GM18502 (cell line): ENCODE measurements around the gene ZFP36.
A peak's percentile ranks its signal among the peaks of the same experiment; 100 is the strongest.

Experiments
- ATAC-seq: cut with Tn5 transposase; IDR thresholded peaks from one replicate; pipeline ENCODE4 v1.9.1; 2021; ENCODE audit warnings: mild to moderate bottlenecking; ENCODE audit not compliant: unreplicated experiment, poor library complexity

The ZFP36 gene

DNA sequence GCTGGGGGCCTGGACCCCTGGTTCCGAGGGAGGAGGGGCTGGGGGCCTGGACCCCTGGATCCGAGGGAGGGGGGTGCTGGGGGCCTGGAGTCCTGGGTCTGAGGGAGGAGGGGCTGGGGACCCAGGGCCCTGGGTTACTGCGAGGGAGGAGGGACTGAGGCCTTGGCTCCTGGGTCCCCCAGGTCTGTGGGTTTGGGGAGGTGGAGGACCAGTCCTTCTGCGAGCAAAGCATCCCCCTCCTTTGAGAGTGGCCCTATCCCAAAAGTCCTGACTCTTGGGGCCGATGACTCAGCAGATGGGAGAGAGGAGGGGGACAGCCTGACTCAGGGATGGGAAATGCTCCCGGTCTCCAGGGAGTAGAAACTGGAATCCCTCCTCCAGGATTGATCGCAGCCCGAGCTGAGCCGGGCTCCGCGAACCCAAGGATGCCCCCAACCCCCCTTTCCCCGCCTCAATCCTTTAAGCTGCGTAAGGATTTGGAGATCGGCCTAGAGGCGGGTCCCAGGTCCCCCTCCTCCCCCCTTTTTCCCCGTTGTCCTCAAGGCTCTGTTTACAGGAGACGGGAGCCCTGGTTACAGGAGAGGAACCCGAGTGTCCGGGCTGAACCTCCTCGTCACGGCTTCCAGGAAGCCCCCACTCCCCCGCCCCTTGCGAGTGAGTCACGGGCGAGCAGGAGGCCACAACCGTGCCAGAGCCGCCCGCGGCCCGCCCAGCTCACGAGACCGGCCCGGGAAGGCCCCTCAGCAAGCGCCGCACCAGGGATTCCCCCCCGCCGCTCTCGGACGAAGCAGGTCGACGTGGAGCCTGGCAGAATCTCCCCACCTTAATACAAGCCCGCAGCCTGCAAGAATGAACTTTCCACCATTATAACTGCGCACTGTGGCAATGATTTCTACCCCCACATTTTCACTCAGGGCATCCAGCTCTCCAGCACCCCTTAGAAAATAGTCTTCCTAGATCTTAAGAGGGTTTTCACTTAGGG lies 3.0 kb upstream of the ZFP36 start:
- peak; percentile 28 for ATAC-seq

- no peak for ATAC-seq
These were observed 1.2 kb upstream of the ZFP36 start for GRCh38 chr19:39405261-39405957.

DNA sequence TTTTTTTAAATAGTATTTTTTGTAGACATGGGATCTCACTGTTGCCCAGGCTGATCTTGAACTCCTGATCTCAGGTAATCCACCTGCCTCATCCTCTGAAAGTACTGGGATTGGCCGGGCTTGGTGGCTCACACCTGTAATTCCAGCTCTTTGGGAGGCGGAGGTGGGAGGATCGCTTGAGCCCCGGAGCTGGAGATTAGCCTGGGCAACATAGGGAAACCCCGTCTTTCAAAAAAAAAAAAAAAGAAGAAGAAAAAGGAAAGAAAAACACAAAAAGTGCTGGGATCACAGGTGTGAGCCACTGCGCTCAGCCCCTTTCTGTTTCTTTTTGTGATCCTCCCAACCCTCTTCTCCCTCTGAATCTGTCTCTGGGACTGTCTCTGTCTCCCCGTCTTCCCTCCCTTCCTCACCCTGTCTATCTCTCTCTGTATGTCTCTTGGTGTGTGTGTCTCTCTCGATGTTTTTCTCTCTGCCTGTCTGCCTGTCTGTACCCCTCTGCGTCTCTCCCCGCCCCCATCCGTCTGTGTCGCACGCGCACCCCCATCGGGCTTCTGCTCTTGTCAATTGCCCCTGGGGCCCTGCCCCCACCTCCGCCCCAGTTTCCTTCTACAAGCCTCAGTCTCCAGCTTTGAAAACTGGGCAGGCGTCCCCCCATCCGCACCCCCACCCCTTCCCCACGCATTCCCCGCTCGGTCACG lies 540 bp upstream of the ZFP36 start:
- no peak for ATAC-seq

DNA sequence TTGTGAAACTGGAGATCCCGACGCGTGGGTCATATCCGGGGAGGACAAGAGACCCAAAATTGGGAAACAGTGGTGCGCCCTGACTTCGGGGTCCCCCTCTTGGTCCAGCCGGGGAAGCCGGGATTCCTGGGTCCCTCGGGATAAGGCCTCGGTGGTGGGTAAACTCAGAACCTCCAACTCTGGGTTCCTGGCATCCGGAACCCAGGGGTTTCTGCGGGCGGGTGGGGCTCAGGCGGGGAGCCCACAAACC lies 688 bp downstream of the ZFP36 start:
- no peak for ATAC-seq

DNA sequence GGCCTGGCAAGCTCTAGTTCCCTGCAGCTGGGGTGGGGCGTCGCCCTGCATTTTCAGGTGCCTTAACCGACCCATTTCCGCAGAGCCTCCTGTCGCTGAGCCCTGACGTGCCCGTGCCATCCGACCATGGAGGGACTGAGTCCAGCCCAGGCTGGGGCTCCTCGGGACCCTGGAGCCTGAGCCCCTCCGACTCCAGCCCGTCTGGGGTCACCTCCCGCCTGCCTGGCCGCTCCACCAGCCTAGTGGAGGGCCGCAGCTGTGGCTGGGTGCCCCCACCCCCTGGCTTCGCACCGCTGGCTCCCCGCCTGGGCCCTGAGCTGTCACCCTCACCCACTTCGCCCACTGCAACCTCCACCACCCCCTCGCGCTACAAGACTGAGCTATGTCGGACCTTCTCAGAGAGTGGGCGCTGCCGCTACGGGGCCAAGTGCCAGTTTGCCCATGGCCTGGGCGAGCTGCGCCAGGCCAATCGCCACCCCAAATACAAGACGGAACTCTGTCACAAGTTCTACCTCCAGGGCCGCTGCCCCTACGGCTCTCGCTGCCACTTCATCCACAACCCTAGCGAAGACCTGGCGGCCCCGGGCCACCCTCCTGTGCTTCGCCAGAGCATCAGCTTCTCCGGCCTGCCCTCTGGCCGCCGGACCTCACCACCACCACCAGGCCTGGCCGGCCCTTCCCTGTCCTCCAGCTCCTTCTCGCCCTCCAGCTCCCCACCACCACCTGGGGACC lies 1.2 kb downstream of the ZFP36 start:
- ATAC-seq, result no peak

DNA sequence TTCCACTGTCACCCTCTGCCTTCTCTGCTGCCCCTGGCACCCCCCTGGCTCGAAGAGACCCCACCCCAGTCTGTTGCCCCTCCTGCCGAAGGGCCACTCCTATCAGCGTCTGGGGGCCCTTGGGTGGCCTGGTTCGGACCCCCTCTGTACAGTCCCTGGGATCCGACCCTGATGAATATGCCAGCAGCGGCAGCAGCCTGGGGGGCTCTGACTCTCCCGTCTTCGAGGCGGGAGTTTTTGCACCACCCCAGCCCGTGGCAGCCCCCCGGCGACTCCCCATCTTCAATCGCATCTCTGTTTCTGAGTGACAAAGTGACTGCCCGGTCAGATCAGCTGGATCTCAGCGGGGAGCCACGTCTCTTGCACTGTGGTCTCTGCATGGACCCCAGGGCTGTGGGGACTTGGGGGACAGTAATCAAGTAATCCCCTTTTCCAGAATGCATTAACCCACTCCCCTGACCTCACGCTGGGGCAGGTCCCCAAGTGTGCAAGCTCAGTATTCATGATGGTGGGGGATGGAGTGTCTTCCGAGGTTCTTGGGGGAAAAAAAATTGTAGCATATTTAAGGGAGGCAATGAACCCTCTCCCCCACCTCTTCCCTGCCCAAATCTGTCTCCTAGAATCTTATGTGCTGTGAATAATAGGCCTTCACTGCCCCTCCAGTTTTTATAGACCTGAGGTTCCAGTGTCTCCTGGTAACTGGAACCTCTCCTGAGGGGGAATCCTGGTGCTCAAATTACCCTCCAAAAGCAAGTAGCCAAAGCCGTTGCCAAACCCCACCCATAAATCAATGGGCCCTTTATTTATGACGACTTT lies 2.0 kb downstream of the ZFP36 start:
- no peak for ATAC-seq

GRCh38 chr19:39409208-39410016 lies 2.8 kb downstream of the ZFP36 start:
- no peak for ATAC-seq

GRCh38 chr19:39410017-39410830 lies 3.6 kb downstream of the ZFP36 start:
- ATAC-seq, result peak; percentile 24

DNA sequence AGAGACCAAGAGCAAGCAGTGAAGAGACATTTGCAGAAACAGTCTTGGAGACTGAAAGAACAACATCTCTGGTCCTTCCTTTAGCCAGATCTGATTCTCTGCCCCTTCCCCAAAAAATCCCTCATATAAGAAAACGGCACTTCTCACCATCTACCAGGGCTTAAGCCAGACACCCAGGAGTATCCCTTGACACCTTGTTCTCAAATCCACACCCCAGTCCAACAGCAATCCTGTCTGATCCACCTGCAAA lies 4.1 kb downstream of the ZFP36 start:
- ATAC-seq, result no peak

DNA sequence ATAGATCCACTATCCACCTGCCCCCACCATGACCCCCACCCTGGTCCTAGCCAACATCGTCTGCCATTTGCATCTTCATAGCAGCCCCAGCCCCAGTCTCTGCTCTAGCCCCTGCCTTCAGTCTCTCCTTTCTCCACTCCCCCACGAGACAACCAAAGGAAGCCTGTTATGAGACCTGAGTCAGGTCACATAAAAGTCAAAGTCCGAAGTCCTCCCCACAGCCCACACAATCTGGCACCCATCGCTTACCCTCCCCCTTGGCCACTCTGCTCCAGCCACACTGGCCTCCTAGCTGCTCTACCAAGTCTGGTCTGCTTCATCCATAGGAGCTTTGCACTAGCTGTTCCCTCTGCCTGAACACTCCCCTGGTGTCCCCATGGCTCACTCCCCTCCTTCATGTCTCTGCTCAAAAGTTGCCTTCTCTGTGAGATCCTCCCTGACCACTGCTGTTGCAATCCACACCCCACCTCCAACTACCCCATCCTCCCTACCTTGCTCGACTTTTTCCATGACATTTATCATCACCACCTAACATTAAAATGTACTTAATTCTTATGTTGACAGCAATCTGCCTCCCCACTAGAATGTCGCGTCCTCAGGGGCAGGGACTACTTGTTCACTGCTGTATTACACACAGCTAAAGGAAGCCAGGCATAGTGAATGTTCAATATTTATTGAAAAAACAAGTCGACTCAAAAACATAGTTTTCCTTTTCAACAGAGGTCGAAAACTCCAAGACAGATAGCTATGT lies 4.6 kb downstream of the ZFP36 start:
- ATAC-seq, result no peak

DNA sequence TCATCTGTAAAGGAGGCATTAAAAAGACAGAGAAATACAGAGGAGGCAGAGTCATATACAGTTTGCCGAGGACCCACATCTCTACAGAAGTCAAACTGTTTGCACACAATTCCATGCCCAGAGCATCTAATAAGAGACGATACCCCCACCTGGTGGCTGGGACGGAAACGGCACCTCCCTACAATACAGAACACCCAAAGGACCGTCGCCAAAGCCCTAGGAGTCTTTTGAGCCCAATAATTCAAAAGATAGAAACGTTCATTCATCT lies 5.1 kb downstream of the ZFP36 start:
- ATAC-seq, result peak; percentile 25

DNA sequence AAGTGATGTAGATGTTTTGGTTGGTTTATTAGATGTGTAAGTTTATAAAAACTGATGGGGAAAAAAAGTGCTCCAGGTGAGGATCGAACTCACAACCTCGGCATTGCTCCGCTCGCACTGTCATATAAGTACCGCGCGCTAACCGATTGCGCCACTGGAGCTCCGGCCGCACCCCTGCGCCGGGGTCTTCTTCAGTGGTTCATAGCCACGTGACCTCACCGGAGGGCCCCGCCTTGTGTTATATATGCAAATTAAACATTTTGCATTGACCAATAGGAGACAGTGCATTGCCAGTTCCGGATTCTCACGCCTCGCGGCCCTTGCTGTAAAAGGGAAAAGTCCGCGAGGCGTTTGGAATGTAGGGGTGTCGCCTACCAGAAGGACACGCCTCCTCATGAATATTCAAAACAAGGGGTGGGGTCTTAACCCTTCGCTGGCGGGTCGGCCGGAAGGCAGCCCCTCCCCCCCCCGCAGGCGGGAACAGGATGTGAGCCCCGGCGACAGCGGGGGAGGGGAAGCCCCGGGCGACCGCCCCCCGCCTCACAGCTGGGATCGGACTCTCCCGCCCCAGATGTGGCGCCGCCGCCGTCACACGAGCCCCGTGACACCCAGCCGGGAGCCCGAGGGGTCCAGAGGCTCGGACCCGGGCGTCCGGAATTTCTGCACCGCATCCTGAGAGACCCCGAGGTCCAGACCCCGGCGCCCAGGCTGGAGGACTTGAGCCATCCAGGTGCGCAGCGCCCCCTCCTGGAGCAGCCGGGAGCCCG lies 5.6 kb downstream of the ZFP36 start, which contains the start of gene PLEKHG2:
Gene PLEKHG2 (plus strand): TSS at position 570 of the 767 bp plus-strand sequence. CDS start 1,418 bp downstream, outside the sequence.
- ATAC-seq, result peak; percentile 53

- no peak for ATAC-seq
These were observed 6.2 kb downstream of the ZFP36 start for GRCh38 chr19:39412867-39413271.

GRCh38 chr19:39413272-39413910 lies 6.7 kb downstream of the ZFP36 start:
- no peak for ATAC-seq

- no peak for ATAC-seq
These were observed 7.4 kb downstream of the ZFP36 start for GRCh38 chr19:39413911-39414608.
